Aorta (tissue), 5 donors: ENCODE results near the gene GGA2. TPM values are rescaled to one million over a fixed set of nuclear protein-coding genes. Genes with fewer than 3 reads are reported as not detected.
A peak's percentile ranks its signal among the peaks of the same experiment; 100 is the strongest.
"Not testable (repeated sequence)": the region's sequence is repeated elsewhere in the genome, so short reads cannot be mapped to it uniquely, and the experiment has no call there.

ENCODE experiments used
- ATAC-seq: fragments of 200-7000 bp; cut with Tn5 transposase; one replicate; pipeline ENCODE4 v1.9.1; 2022; ENCODE audit warnings: moderate library complexity; ENCODE audit not compliant: low FRiP score
- DNase-seq, 2 donors: peaks; one replicate each; pipeline ENCODE4 v3.0.0-alpha.2; 2020
- H3K27ac ChIP-seq, 2 donors: one replicate each; pipeline ENCODE4 v1.5.1; 2013; ENCODE audit warnings: low read length in 2 of 2, mild to moderate bottlenecking in 2 of 2, moderate library complexity in 2 of 2, control low read depth in 1 of 2, inconsistent platforms in 1 of 2, low read depth in 1 of 2
- H3K27me3 ChIP-seq, 2 donors: one replicate each; pipeline ENCODE4 v1.6.1; 2013; ENCODE audit warnings: control low read depth in 1 of 2, low read length in 1 of 2, mild to moderate bottlenecking in 1 of 2, moderate library complexity in 1 of 2; ENCODE audit not compliant: insufficient read depth in 2 of 2, control insufficient read depth in 1 of 2
- H3K36me3 ChIP-seq, 2 donors: one replicate each; pipeline ENCODE4 v1.6.1; 2013; ENCODE audit warnings: control low read depth in 1 of 2, low read length in 1 of 2, mild to moderate bottlenecking in 1 of 2; ENCODE audit not compliant: insufficient read depth in 2 of 2, control insufficient read depth in 1 of 2
- H3K4me1 ChIP-seq, 2 donors: one replicate each; pipeline ENCODE4 v1.6.1; 2013; ENCODE audit warnings: low read length in 2 of 2, control low read depth in 1 of 2, mild to moderate bottlenecking in 1 of 2, moderate library complexity in 1 of 2; ENCODE audit not compliant: insufficient read depth in 2 of 2, control insufficient read depth in 1 of 2
- H3K4me3 ChIP-seq, 2 donors: one replicate each; pipeline ENCODE4 v1.5.1; 2013; ENCODE audit warnings: low read length in 2 of 2, control low read depth in 1 of 2, mild to moderate bottlenecking in 1 of 2
- H3K9me3 ChIP-seq: one replicate; pipeline ENCODE4 v1.6.1; 2013; ENCODE audit warnings: mild to moderate bottlenecking, low read length; ENCODE audit not compliant: control insufficient read depth
- WGBS, 2 donors: extraction: QIAGEN DNeasy Blood & Tissue Kit; methylation state at CpG; one replicate each; pipeline ENCODE4 v1.1.7; 2013; 5-methylcytosine and 5-hydroxymethylcytosine counted together
- intact Hi-C, 2 donors: fragments of 100-400 bp; cut with DNase I; formaldehyde crosslinking; loops; one replicate each; pipeline versions ENCODE4 v1.14.2 to v1.15.0; 2022
- polyA plus RNA-seq, 2 donors: library from polyadenylated mRNA; stranded (reverse); fragments of 200-250 nt; gene quantifications; one replicate each; pipeline ENCODE4 v1.2.3, GENCODE V29; 2013
- total RNA-seq, 2 donors: library from RNA; stranded (reverse); fragmentation: NEBNext Ultra II Directional; extraction: Animal tissue kit (Norgen Biotek cat#: 25700); gene quantifications; one replicate each; pipeline ENCODE4 v1.2.1, GENCODE V29; 2021
- donor health status: healthy with polysubstance abuse.
- donor health status: Bipolar disorder and iron deficiency.
- donor health status: DM: no; HTN: no; CAD: no.
- donor health status: DM: no; HTN: no; CAD: no.
- donor health status: DM: yes; HTN: yes; CAD: no.

The GGA2 gene
- total and polyA plus RNA-seq, 4 donors: 12.0 to 84.9 (median 33.1) TPM

DNA sequence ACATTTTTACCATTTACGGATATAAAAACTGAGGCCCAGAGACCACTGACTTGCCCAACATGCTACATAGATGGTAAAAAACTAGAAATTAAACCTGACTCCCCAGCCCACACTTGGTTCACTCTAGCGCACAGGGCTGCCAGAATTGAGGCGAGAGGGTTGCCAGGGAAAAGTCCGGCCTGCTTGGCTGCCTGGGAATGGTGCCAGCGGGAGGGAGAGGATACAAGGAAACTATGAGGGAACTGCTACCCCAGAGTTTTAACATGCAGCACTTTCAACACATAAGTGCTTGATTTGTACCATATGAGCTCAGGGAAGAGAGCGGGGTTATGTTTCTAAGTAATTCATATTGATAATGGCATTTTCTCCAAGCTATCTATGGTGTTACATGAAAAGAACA lies 47.3 kb downstream of the GGA2 start:
- H3K4me1 ChIP-seq, intact Hi-C loops, H3K27ac ChIP-seq, H3K9me3 ChIP-seq, H3K27me3 ChIP-seq, H3K4me3 ChIP-seq: not testable (repeated sequence)
- ATAC-seq: peak; percentile 72
- DNase-seq: peak; percentile 88 to 94
- peaks cover 5 to 10% of the 10 kb centered on the region in 2 donors for H3K36me3 ChIP-seq
- 9% methylated on average over 5 of the region's 6 CpGs for WGBS, 2 donors

DNA sequence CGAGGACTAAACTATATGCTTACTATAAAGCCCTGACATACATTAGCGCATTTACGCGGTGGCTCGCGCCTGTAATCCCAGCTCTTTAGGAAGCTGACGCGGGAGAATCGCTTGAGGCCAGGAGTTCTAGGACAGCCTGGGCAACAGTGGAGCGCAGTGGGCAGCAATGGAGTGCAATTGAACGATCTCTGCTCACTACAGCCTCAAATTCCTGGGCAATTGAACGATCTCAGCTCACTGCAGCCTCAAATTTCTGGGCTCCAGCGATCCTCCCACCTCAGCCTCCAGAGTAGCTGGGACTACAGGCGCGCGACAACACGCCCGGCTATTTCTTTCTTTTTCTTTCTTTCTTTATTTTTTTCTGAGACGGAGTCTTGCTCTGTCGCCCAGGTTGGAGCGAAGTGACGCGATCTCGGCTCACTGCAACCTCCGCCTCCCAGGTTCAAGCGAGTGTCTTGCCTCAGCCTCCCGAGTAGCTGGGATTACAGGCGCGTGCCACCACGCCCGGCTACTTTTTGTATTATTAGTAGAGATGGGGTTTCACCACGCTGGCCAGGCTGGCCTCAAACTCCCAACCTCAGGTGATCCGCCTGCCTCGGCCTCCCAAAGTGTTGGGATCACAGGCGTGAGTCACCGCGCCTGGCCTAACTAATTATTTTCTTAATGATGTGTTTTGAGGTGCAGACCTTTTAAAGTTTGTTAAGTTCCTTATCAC lies 56.8 kb downstream of the GGA2 start:
- ATAC-seq: no peak
- DNase-seq: no peak
- Histone ChIP-seq H3K36me3 (no peaks in the 10 kb centered on the region), H3K27ac (no peak overlapping the region), H3K4me3 (peak overlapping the region; percentile 2 to 76), H3K27me3 (no peaks in the 10 kb centered on the region), H3K4me1 (peaks cover 0 to 2% of the 10 kb centered on the region in 2 donors), H3K9me3 (no peaks in the 10 kb centered on the region)
- WGBS, 2 donors: 48 to 54% methylated on average over 37 of the region's 37 CpGs
- intact Hi-C loops: loop anchor here in 1 of 2 donors (5.0 kb wide), 1 partner anchor 104 kb away; the partner anchor contains the start of genes EARS2 and UBFD1

DNA sequence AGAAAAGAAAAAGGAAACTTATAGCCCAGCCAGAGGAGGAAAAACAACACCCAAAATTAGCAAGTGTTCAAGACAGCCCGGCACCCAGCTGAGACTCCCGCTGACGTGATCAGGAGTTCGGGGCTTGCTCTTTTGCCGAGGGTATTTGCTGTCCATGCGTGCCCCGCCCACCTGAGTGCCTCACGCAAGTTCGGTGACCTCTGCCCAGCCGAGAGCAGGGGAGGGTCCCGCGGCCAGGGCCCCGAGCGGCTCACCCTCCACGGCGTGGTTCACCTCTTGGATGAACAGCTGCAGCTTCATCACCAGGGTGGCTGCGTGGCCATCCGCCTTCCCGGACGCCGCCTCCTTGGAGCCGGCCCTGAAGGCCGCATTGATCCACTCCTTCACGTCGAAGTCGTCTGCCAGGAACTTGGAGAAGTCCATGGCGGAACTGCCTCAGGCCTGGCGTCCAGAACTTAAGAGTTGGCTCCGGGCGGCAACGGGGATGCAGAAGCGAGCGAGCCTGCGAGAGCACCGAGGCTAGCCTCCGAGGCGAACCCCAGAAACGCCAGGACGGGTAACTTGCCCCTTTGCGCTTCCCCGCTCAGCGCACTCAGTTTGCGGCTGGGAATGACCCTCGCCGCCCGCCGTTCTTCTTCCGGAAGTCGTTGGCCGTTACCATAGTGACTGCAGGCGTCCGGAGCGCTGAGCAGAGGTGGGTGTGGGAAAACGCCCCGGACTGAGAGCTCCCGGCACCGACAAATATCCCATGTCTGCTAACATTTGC lies 57.5 kb downstream of the GGA2 start, which contains the start of gene COG7:
TSS of gene COG7 (minus strand) at position 618 of the 766 bp plus-strand sequence. CDS start at position 423, 195 bp downstream.
- H3K9me3 ChIP-seq: no peaks in the 10 kb centered on the region
- H3K4me1 ChIP-seq: peaks cover 0 to 2% of the 10 kb centered on the region in 2 donors
- intact Hi-C loops: loop anchor here in 1 of 2 donors (5.0 kb wide), 1 partner anchor 105 kb away; the partner anchor contains the start of genes EARS2 and UBFD1
- WGBS, 2 donors: 0 to 1% methylated on average over 57 of the region's 57 CpGs
- H3K27me3 ChIP-seq: no peaks in the 10 kb centered on the region
- peak within 1 kb of the TSS; percentile 64 to 76 for H3K4me3 ChIP-seq
- DNase-seq (peak; percentile 92 to 97), ATAC-seq (peak; percentile 98)
- peak within 1 kb of the TSS in 1 of 2 donors; percentile 18 for H3K27ac ChIP-seq
- no peaks in the 10 kb centered on the region for H3K36me3 ChIP-seq

DNA sequence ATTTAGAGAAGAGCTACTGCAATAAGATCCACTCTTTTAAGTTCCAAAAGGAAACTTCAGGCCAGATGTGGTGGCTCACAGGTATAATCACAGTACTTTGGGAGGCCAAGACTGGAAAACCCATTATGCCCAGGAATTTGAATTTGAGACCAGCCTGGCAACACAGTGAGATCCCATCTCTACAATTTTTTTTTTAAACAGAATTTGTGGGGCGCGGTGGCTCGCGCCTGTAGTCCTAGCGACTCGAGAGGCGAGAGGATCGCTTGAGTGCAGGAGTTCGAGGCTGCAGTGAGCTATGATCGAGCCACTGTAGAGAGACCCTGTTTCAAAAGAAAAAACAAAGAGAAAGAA lies 58.1 kb downstream of the GGA2 start:
- intact Hi-C loops: loop anchor here in 1 of 2 donors (5.0 kb wide), 1 partner anchor 105 kb away; the partner anchor contains the start of genes EARS2 and UBFD1

DNA sequence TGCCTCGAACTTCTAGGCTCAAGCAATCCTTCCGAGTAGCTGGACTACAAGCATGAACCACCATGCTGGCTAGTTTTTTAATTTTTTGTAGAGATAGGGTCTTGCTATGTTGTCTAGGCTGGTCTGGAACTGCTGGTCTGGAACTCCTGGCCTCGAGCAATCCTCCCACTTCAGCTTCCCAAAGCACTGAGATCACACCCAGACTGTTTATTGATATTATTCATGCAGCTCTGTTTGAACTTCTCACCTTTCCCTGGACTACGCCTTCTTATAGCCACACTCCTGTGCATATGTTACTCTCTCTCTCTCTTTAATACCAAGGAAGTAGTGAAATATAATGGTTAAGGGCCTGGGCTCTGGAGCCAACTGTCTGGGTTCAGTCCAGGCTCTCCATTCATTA lies 61.9 kb downstream of the GGA2 start:
- intact Hi-C loops: no loop called here
- Histone ChIP-seq H3K4me3 (no peak overlapping the region), H3K27me3 (no peaks in the 10 kb centered on the region), H3K9me3 (no peaks in the 10 kb centered on the region), H3K4me1 (peaks cover 0 to 2% of the 10 kb centered on the region in 2 donors), H3K36me3 (peaks cover 0 to 2% of the 10 kb centered on the region in 2 donors), H3K27ac (no peak overlapping the region)
- 80% methylated on average over 4 of the region's 4 CpGs for WGBS, 2 donors
- no peak for DNase-seq
- no peak for ATAC-seq

More for the DNA sequence above, 58.1 kb downstream of the GGA2 start:
- DNase-seq (no peak), ATAC-seq (no peak)
- H3K36me3 ChIP-seq: no peaks in the 10 kb centered on the region
- H3K4me3 ChIP-seq: peak overlapping the region; percentile 64 to 76
- H3K27ac ChIP-seq: no peak overlapping the region
- H3K4me1 ChIP-seq: peaks cover 0 to 2% of the 10 kb centered on the region in 2 donors
- H3K27me3 ChIP-seq: no peaks in the 10 kb centered on the region
- WGBS, 2 donors: 2 to 3% methylated on average over 10 of the region's 10 CpGs
- H3K9me3 ChIP-seq: no peaks in the 10 kb centered on the region

DNA sequence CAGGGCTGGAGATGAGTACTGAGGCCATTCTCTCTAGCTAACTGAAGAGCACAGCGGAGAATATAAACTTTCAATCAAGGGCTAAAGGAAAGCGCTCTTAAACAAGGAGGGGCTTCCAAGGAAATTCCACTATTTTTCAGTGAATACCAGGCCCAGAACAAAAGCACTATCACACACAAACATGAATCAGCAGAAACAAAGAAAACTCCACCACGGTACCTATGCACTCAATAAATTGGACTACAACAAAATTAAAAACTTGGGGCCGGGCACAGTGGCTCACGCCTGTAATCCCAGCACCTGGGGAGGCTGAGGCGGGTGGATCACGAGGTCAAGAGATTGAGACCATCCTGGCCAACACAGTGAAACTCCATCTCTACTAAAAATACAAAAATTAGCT lies 72.8 kb downstream of the GGA2 start:
- not testable (repeated sequence) for H3K27me3 ChIP-seq, H3K4me1 ChIP-seq, H3K9me3 ChIP-seq, H3K36me3 ChIP-seq, H3K4me3 ChIP-seq, ATAC-seq, DNase-seq, H3K27ac ChIP-seq
- intact Hi-C loops: loop anchor here (10.0 kb wide), 2 partner anchors 193 to 373 kb away; no protein-coding TSS in a partner anchor
- whole genome bisulfite sequencing, 2 donors: 93 to 97% methylated on average over 7 of the region's 7 CpGs

DNA sequence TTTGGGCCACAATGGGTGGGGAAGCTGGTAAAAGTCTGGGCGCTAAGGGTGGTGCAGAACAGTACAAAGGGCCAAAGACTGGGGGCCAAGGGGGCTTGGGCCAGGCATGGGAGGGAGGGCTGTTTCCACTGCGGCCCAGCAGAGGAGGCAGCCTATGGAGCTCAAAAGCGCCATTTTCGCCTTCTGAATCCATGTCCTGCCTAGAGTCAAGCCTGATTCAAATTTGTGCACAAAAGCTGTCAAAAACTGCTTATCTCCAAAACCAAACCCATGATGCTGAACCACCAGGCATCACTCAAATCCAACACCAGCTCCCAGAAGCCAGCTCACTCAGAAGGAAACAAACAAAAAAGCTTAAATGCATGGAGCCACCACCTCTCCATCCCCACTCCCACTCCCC lies 73.3 kb downstream of the GGA2 start:
- DNase-seq (no peak), ATAC-seq (no peak)
- H3K9me3 ChIP-seq: no peaks in the 10 kb centered on the region
- WGBS, 2 donors: 82 to 86% methylated on average over 4 of the region's 4 CpGs
- peaks cover 0 to 5% of the 10 kb centered on the region in 2 donors for H3K36me3 ChIP-seq
- intact Hi-C loops: loop anchor here (10.0 kb wide), 2 partner anchors 192 to 372 kb away; no protein-coding TSS in a partner anchor
- H3K4me1 ChIP-seq: no peaks in the 10 kb centered on the region
- H3K27ac ChIP-seq: no peak overlapping the region
- H3K4me3 ChIP-seq: no peak overlapping the region
- H3K27me3 ChIP-seq: no peaks in the 10 kb centered on the region

DNA sequence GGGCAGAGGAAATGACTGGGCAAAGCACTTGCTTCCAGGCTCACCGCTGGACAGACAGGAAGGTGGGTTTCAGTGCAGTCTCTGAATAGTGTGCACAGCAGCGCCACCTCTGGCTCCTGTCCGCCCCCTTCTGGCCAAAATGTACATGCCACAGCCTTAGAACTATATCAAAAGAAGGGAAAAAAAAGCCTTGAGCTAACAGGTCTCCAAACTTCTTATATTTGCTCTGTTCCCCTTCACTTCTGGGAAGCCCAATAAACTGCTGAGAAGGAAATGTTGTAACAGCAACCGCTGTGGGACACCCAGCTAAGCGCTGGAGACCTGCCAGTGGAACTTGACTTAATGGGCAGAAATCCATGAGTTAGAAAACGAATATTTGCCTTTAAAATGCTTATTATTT lies 74.8 kb downstream of the GGA2 start:
- Histone ChIP-seq H3K9me3 (no peaks in the 10 kb centered on the region), H3K27ac (no peak overlapping the region), H3K36me3 (peaks cover 0 to 5% of the 10 kb centered on the region in 2 donors), H3K4me3 (no peak overlapping the region), H3K27me3 (no peaks in the 10 kb centered on the region), H3K4me1 (no peaks in the 10 kb centered on the region)
- intact Hi-C loops: loop anchor here (1.0 to 10.0 kb wide), 3 partner anchors 191 to 371 kb away; partner anchors contain the start of gene SCNN1G (in 1 of the 2)
- ATAC-seq: peak; percentile 62
- peak; percentile 73 to 81 for DNase-seq
- 56 to 57% methylated on average over 6 of the region's 6 CpGs for WGBS, 2 donors
